Liver (tissue), 3 donors: ENCODE measurements around the gene ADRA2A.

ENCODE experiments used
- ATF3 ChIP-seq: IDR thresholded peaks from 2 replicates; pipeline ENCODE4 v1.6.1; 2016; ENCODE audit warnings: antibody characterized with exemption
- CTCF ChIP-seq: fragments of 150-350 bp; IDR thresholded peaks from 2 replicates; pipeline ENCODE4 v1.5.1; 2017; ENCODE audit warnings: improper control_type of control experiment, low read depth, low read length; ENCODE audit not compliant: missing input control
- EGR1 ChIP-seq, 2 donors: IDR thresholded peaks; 2 replicates each; pipeline ENCODE4 v1.6.1; 2016 to 2018; ENCODE audit warnings: antibody characterized with exemption in 2 of 2, low read depth in 2 of 2
- FOXA1 ChIP-seq: IDR thresholded peaks from 2 replicates; pipeline ENCODE4 v1.6.1; 2016; ENCODE audit warnings: antibody characterized with exemption
- HNF4A ChIP-seq, 2 donors: conservative IDR thresholded peaks; 2 replicates each; pipeline ENCODE4 v1.6.1; 2016; ENCODE audit warnings: antibody characterized with exemption in 2 of 2, mild to moderate bottlenecking in 2 of 2
- YY1 ChIP-seq: IDR thresholded peaks from 2 replicates; pipeline ENCODE4 v1.6.1; 2016; ENCODE audit warnings: antibody characterized with exemption, mild to moderate bottlenecking
- TF ChIP-seq, protein P1 (sequence below): IDR thresholded peaks from 2 replicates; pipeline ENCODE4 v1.6.1; 2016; ENCODE audit warnings: antibody characterized with exemption
- TF ChIP-seq, protein P2 (sequence below): IDR thresholded peaks from 2 replicates; pipeline ENCODE4 v1.6.1; 2016; ENCODE audit warnings: antibody characterized with exemption, mild to moderate bottlenecking
- donor health status: healthy.
- donor health status: healthy.

- TF ChIP-seq EGR1 (IDR thresholded peaks at IDR 0.05; ENCODE audit: low read depth in 2 of 2) (no peak), CTCF (no peak), ATF3 (no peak), YY1 (no peak), FOXA1 (no peak), HNF4A (conservative IDR thresholded peaks at IDR 0.05) (no peak)
- TF ChIP-seq, protein P1, sequence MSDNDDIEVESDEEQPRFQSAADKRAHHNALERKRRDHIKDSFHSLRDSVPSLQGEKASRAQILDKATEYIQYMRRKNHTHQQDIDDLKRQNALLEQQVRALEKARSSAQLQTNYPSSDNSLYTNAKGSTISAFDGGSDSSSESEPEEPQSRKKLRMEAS = no peak
- TF ChIP-seq, protein P2, sequence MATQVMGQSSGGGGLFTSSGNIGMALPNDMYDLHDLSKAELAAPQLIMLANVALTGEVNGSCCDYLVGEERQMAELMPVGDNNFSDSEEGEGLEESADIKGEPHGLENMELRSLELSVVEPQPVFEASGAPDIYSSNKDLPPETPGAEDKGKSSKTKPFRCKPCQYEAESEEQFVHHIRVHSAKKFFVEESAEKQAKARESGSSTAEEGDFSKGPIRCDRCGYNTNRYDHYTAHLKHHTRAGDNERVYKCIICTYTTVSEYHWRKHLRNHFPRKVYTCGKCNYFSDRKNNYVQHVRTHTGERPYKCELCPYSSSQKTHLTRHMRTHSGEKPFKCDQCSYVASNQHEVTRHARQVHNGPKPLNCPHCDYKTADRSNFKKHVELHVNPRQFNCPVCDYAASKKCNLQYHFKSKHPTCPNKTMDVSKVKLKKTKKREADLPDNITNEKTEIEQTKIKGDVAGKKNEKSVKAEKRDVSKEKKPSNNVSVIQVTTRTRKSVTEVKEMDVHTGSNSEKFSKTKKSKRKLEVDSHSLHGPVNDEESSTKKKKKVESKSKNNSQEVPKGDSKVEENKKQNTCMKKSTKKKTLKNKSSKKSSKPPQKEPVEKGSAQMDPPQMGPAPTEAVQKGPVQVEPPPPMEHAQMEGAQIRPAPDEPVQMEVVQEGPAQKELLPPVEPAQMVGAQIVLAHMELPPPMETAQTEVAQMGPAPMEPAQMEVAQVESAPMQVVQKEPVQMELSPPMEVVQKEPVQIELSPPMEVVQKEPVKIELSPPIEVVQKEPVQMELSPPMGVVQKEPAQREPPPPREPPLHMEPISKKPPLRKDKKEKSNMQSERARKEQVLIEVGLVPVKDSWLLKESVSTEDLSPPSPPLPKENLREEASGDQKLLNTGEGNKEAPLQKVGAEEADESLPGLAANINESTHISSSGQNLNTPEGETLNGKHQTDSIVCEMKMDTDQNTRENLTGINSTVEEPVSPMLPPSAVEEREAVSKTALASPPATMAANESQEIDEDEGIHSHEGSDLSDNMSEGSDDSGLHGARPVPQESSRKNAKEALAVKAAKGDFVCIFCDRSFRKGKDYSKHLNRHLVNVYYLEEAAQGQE = no peak
These were observed 38.1 kb downstream of the ADRA2A start for GRCh38 chr10:111114758-111115500.
